ENCODE measurements around the gene CHRNE.

Gene CHRNE

DNA sequence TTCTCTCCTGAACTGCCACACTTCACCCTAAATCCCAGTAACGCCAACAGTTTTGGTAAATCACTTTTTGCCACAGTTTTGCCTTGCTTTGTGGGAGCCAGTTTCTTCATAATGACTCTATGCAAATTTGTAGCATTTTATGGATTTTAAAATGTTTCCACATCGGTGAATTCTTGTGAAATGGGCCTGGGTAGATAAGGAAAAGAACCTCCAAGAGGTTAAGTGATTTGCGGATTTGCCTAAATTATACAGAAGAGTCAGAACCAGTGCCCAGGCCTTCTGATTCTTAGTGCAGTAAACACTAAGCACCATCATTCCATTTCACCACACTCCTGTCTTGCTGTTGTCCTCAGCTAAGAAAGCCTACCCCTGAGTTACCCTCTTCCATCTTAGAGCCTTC lies 51.8 kb downstream of the CHRNE start:
- no peak for FAIRE-seq

DNA sequence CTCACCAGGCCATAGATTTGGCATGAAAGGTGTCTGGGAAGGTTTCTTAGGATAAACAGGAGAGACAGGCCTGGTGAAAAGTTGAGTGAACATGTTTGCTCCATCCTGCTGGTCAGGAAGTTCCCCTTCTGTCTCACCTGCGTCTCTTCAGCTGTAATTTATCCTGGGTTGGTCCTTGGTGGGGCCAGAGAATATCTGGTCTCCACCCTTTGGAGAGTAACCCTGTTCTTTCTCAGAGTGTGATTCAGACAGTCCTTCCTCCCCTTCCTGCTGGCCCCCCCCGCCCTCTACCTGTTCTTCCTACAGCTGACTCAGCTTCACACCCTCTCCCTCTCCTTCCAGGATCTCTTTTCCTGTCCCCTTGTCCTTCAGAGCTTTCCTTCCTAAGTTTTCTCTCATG lies 52.7 kb downstream of the CHRNE start:
- no peak for FAIRE-seq

DNA sequence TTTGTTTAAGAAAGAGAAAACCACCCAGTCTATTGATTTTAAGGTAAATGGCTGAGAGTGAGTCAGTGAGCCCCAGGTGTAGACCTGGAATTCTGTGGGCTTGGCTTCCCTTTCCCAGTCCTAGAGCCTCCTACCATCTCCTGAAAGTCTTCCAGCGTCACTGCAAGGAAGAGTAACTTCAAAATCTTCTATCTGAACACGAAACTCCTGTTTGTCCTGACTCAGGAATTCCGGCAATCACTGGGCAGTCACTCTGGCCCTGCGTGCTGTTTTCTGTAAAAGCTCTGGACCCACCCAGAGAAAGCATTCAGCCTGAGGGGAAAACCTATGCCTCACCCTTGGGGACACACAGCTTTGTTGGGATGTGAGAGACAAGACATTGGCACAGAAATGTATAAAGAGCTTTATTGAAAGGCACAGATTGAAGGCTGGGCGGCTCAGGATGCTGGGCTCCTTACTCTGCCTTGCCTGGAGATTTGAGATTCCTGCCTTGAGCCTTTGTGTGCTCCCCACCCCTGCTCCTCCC lies 53.8 kb downstream of the CHRNE start:
- FAIRE-seq, result no peak
